Measurements from ENCODE around the gene SLC35B1.

- TF ChIP-seq CTCF (IDR thresholded peaks at IDR 0.05) (no peak), TCF7L2 (IDR thresholded peaks at IDR 0.05; ENCODE audit: low read depth, low read length) (no peak), POLR2AphosphoS5 (IDR thresholded peaks at IDR 0.05; ENCODE audit: low read depth, low read length) (no peak), SIN3A (IDR thresholded peaks at IDR 0.05; ENCODE audit: borderline replicate concordance, insufficient read depth, low read depth, low read length) (no peak)
Measured at GRCh38 chr17:49753959-49754391, 46.2 kb upstream of the SLC35B1 start.

Data from Panc1 (cell line).